ENCODE measurements around the gene RPL14.

RPL14 gene

DNA sequence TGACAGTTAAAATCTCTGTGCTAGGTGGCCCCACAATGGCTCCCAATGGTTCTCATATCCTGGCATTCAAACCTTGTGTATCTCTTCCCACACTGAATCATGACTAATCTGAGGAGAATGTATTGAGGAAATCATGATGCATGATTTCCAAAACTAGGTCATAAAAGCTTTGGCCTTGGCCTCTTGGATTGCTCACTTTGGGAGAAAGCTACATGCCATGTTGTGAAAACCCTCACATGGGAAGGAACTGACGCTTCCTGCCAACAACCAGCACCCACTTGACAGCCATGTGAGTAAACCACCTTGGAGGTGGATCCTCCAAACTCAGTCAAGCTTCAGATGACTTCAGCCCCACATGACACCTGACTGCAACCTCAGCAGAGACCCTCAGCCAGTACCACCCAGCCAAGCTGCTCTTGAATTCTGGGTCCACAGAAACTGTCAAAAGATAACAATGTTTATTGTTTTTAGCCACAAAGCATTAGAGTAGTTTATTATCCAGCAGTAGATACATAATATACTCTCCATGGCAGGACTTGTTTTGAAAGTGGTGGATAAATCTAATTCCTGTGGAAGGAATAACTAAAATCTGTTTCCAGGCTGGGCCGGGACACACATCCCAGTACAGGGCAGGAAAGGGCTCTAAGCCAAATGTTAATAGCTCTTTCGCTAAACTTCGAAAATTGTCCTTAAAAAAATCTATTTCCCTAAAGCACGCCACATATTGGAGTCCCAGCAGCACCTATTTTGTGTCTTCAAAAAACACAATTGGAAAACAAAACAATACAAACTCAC, 47.7 kb downstream of the RPL14 start:
- TF ChIP-seq, protein P1, sequence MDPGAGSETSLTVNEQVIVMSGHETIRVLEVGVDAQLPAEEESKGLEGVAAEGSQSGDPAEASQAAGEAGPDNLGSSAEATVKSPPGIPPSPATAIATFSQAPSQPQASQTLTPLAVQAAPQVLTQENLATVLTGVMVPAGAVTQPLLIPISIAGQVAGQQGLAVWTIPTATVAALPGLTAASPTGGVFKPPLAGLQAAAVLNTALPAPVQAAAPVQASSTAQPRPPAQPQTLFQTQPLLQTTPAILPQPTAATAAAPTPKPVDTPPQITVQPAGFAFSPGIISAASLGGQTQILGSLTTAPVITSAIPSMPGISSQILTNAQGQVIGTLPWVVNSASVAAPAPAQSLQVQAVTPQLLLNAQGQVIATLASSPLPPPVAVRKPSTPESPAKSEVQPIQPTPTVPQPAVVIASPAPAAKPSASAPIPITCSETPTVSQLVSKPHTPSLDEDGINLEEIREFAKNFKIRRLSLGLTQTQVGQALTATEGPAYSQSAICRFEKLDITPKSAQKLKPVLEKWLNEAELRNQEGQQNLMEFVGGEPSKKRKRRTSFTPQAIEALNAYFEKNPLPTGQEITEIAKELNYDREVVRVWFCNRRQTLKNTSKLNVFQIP (CRISPR knock-in tag; IDR thresholded peaks at IDR 0.05; ENCODE audit: borderline replicate concordance, low read depth): no peak
- TF ChIP-seq ISL1 (CRISPR knock-in tag; IDR thresholded peaks at IDR 0.05): peak; percentile 24; the same call in 1 of the 2 replicates
- TF ChIP-seq, protein P2, sequence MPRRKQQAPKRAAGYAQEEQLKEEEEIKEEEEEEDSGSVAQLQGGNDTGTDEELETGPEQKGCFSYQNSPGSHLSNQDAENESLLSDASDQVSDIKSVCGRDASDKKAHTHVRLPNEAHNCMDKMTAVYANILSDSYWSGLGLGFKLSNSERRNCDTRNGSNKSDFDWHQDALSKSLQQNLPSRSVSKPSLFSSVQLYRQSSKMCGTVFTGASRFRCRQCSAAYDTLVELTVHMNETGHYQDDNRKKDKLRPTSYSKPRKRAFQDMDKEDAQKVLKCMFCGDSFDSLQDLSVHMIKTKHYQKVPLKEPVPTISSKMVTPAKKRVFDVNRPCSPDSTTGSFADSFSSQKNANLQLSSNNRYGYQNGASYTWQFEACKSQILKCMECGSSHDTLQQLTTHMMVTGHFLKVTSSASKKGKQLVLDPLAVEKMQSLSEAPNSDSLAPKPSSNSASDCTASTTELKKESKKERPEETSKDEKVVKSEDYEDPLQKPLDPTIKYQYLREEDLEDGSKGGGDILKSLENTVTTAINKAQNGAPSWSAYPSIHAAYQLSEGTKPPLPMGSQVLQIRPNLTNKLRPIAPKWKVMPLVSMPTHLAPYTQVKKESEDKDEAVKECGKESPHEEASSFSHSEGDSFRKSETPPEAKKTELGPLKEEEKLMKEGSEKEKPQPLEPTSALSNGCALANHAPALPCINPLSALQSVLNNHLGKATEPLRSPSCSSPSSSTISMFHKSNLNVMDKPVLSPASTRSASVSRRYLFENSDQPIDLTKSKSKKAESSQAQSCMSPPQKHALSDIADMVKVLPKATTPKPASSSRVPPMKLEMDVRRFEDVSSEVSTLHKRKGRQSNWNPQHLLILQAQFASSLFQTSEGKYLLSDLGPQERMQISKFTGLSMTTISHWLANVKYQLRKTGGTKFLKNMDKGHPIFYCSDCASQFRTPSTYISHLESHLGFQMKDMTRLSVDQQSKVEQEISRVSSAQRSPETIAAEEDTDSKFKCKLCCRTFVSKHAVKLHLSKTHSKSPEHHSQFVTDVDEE (CRISPR knock-in tag; IDR thresholded peaks at IDR 0.05): no peak
- no peak for TF ChIP-seq SNAI2 (CRISPR knock-in tag; IDR thresholded peaks at IDR 0.05)
- peak; percentile 40 for ATAC-seq

DNA sequence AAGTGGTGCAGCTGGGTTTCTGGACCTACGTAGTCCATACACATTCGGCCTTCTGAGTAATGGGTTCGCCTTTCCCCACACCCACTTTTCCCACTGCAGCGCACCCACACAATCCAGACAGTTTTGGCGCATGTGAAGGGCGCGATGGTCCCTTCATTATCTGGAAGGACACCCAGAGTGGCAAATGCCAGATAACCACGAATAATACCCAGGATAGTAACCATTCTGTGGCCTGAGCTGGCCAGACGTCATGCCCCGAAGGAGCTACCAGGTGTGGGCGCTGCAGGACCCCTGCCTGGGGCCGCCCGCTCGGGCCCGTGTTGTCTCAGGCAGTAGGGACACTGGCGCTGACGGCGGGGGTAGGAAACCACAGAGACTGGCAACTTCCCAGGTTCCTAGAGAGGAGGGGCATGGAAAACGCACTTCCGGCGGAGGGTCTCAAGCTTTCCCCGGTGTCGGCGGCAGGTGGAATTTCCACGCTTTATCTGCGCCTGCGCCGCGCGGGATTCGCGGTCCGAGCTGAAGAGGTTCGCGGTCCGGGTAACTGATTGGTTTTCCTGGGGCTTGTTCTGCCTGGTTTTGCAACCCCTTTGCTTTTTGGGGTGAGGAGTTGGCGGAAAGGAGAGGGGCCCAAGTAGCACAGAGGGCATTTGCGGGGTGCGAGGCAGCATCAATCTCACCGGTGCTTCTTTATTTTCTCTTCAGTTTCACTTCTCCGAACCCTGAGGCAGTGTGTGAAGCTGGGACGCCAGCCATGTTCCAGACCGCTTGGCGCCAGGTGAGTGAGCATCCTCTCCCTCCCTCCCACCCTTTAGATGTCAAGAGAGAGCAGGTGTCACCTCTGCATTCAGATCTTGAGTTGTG, 48.7 kb downstream of the RPL14 start, which contains the start of gene ZNF620:
Gene ZNF620, plus strand, starts transcription at position 441 of the 864 bp plus-strand sequence. Its CDS starts 314 bp downstream, at position 755.
- TF ChIP-seq SNAI2 (CRISPR knock-in tag; IDR thresholded peaks at IDR 0.05) (0 out of 2 replicates have a peak, but pooled peaks have one; percentile 50), TCF4 (CRISPR knock-in tag; IDR thresholded peaks at IDR 0.05; ENCODE audit: borderline replicate concordance) (peak; percentile 35; the same call in 1 of the 2 replicates)
- TF ChIP-seq, protein P3, sequence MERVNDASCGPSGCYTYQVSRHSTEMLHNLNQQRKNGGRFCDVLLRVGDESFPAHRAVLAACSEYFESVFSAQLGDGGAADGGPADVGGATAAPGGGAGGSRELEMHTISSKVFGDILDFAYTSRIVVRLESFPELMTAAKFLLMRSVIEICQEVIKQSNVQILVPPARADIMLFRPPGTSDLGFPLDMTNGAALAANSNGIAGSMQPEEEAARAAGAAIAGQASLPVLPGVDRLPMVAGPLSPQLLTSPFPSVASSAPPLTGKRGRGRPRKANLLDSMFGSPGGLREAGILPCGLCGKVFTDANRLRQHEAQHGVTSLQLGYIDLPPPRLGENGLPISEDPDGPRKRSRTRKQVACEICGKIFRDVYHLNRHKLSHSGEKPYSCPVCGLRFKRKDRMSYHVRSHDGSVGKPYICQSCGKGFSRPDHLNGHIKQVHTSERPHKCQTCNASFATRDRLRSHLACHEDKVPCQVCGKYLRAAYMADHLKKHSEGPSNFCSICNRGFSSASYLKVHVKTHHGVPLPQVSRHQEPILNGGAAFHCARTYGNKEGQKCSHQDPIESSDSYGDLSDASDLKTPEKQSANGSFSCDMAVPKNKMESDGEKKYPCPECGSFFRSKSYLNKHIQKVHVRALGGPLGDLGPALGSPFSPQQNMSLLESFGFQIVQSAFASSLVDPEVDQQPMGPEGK (CRISPR knock-in tag; IDR thresholded peaks at IDR 0.05; ENCODE audit: borderline replicate concordance): no peak
- ATAC-seq: peak; percentile 88

DNA sequence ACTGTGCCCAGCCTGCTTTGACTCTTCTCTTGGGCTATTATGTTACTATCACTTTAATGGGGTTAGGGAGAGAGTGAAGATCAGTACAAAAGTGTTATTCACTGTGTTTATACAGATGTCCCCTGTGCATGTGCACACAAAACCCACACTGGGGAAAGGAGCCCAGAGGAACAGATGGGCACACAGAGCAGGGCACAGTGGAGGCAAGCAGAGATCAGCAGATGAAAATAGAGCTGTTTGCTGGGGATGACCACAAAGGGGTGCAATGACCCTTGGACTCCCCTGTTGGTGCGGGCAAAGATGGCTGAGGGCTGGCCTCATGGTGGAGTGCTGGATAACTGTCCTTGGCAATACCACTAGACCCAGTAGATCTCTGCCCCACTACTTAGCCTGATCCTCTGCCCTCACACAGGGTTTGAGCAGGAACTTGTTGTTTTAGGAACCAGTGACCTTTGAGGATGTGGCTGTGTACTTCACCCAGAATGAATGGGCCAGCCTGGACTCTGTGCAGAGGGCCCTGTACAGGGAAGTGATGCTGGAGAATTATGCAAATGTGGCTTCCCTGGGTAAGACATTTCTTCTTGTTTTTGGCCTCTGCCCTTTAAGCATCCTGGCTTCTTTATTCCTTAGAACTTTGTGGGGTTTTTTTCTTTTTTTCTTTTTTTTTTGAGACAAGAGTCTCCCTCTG, 54.0 kb downstream of the RPL14 start:
- no peak for ATAC-seq

DNA sequence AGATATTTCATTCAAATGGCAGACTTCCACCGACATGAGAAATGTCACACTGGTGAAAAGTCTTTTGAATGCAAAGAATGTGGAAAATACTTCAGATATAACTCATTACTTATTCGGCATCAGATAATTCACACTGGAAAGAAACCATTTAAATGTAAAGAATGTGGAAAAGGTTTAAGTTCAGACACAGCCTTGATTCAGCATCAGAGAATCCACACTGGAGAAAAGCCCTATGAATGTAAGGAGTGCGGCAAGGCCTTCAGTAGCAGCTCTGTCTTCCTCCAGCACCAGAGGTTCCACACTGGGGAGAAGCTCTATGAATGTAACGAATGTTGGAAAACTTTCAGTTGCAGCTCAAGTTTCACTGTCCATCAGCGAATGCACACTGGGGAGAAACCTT, 59.1 kb downstream of the RPL14 start:
- peak; percentile 66 for ATAC-seq
- TF ChIP-seq ZFP3 (CRISPR knock-in tag; IDR thresholded peaks at IDR 0.05): no peak
- no peak for TF ChIP-seq ZNF565 (CRISPR knock-in tag; conservative IDR thresholded peaks at IDR 0.05; ENCODE audit: low read depth)
- no peak for TF ChIP-seq ZFP30 (CRISPR knock-in tag; IDR thresholded peaks at IDR 0.05)
- TF ChIP-seq PPARA (CRISPR knock-in tag; IDR thresholded peaks at IDR 0.05; ENCODE audit: borderline replicate concordance): no peak

More for the DNA sequence above, 54.0 kb downstream of the RPL14 start:
- TF ChIP-seq OSR1 (CRISPR knock-in tag; IDR thresholded peaks at IDR 0.05) (no peak), ZFP3 (CRISPR knock-in tag; IDR thresholded peaks at IDR 0.05) (no peak), ZC3H10 (CRISPR knock-in tag; IDR thresholded peaks at IDR 0.05) (no peak), SNAI2 (CRISPR knock-in tag; IDR thresholded peaks at IDR 0.05) (no peak)
- TF ChIP-seq, protein P4, sequence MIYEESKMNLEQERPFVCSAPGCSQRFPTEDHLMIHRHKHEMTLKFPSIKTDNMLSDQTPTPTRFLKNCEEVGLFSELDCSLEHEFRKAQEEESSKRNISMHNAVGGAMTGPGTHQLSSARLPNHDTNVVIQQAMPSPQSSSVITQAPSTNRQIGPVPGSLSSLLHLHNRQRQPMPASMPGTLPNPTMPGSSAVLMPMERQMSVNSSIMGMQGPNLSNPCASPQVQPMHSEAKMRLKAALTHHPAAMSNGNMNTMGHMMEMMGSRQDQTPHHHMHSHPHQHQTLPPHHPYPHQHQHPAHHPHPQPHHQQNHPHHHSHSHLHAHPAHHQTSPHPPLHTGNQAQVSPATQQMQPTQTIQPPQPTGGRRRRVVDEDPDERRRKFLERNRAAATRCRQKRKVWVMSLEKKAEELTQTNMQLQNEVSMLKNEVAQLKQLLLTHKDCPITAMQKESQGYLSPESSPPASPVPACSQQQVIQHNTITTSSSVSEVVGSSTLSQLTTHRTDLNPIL (CRISPR knock-in tag; IDR thresholded peaks at IDR 0.05; ENCODE audit: low read depth): no peak

DNA sequence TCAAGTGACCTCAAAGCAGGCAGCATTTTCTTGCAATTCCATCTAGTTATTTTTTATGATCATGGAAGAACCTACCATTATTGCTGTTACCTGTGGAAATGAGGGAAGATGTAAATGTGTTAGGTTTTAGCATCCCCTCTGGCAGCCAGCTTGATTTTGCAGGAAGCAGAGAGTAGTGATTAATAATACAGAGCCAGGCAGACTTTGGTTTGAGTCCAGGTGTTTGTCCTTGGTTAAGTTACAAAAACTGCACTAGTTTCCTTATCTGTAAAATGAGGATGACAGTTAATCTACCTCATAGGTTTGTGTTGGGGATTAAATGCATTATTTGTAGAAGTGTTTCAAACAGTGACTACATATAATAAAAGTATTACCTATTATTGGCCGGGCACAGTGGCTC, 60.9 kb downstream of the RPL14 start:
- TF ChIP-seq TCF4 (CRISPR knock-in tag; IDR thresholded peaks at IDR 0.05; ENCODE audit: borderline replicate concordance) (no peak), CSDC2 (CRISPR knock-in tag; IDR thresholded peaks at IDR 0.05) (no peak), GLIS3 (CRISPR knock-in tag; IDR thresholded peaks at IDR 0.05) (no peak), ZFP3 (CRISPR knock-in tag; IDR thresholded peaks at IDR 0.05) (no peak), ZNF565 (CRISPR knock-in tag; conservative IDR thresholded peaks at IDR 0.05; ENCODE audit: low read depth) (no peak), ISL1 (CRISPR knock-in tag; IDR thresholded peaks at IDR 0.05) (no peak)
- TF ChIP-seq, protein P3 (CRISPR knock-in tag; IDR thresholded peaks at IDR 0.05; ENCODE audit: borderline replicate concordance): no peak
- TF ChIP-seq, protein P4 (CRISPR knock-in tag; IDR thresholded peaks at IDR 0.05; ENCODE audit: low read depth): no peak

More for the DNA sequence above, 60.9 kb downstream of the RPL14 start:
- ATAC-seq: no peak

All from SK-N-SH treated with all-trans-retinoic acid at 6 μM for 48 hours (cell line).